HG02885 (cell line): ENCODE measurements around the gene NVL.
A peak's percentile ranks its signal among the peaks of the same experiment; 100 is the strongest.
"Not testable (repeated sequence)": the region's sequence is repeated elsewhere in the genome, so short reads cannot be mapped to it uniquely, and the experiment has no call there.

Source experiments
- ATAC-seq: cut with Tn5 transposase; IDR thresholded peaks from one replicate; pipeline ENCODE4 v1.9.1; 2021; ENCODE audit warnings: mild to moderate bottlenecking; ENCODE audit not compliant: unreplicated experiment, poor library complexity

Gene NVL

GRCh38 chr1:224238212-224238611, 91.8 kb downstream of the NVL start:
- no peak for ATAC-seq

- no peak for ATAC-seq
Measured at GRCh38 chr1:224237119-224237881, 92.7 kb downstream of the NVL start.

GRCh38 chr1:224235813-224236493, 94.0 kb downstream of the NVL start:
- ATAC-seq: no peak

DNA sequence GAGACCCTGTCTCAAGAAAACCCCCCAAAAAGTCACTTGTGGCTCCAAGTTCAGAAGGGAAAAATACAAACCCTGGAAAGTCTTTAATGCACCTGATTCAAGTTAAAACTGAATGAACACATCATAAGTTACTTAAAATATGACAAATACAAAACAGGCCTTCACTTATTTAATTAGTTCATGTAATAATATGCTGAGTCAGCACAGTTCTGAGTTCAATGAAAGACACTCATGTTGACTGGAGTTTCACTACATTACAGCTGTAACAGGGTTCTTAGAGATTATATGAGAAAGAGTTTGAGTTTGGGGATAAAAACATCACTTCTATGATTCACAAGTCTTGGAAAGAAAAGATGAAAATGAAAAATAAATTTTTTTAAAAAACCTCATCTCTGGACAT, 96.0 kb downstream of the NVL start:
- ATAC-seq: no peak

DNA sequence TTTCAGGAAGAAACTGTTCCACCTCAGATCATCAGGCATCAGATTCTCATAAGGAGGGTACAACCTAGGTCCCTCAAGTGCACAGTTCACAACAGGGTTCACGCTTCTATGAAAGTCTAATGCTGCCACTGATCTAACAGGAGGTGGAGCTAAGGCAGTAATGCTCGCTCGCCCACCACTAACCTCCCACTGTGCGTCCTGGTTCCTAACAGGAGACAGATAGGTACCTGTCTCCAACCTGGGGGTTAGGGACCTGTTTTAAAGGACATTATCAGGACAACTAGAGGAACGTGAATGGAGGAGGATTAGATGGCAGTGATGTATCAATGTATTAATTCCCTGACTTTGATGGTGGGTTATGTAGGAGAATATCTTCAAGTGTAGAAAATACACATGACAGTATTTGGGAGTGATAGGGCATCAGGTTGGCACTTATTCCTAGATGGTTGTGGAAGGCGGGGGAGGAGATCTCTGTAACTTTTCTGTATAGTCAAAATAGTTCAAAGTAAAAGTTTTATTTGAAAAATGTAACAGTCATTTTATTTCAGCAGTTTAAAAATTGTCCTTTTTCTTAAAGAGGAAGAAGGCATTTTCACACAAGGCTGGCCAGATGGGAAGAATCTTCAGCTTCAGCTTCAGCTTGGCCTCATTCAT, 103.0 kb downstream of the NVL start:
- ATAC-seq: no peak

- ATAC-seq: no peak
Measured at GRCh38 chr1:224223819-224224714, 105.9 kb downstream of the NVL start.

DNA sequence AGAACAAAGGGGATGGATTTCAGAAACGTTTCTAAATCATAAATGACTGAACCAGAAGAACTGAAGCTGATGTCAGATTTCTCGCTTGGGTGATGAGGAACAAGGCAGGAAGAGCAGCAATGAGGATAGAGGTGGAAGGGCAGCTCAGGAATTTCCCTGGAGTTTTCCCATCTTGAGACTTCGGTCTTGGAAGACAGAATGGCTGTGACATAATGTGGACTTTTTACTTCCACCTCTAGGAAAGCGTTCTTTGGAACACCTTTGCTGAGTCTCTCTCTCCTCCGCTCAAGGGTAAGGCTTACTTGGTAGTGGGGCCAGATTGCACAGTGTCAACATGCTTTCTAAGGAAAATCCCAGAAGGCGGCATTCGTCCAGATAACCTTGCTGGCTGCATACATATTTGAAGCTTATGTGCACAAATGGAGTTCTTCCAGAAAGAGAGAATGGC, 110.3 kb downstream of the NVL start:
- ATAC-seq: no peak

- no peak for ATAC-seq
Measured at GRCh38 chr1:224219011-224219611, 110.9 kb downstream of the NVL start.

DNA sequence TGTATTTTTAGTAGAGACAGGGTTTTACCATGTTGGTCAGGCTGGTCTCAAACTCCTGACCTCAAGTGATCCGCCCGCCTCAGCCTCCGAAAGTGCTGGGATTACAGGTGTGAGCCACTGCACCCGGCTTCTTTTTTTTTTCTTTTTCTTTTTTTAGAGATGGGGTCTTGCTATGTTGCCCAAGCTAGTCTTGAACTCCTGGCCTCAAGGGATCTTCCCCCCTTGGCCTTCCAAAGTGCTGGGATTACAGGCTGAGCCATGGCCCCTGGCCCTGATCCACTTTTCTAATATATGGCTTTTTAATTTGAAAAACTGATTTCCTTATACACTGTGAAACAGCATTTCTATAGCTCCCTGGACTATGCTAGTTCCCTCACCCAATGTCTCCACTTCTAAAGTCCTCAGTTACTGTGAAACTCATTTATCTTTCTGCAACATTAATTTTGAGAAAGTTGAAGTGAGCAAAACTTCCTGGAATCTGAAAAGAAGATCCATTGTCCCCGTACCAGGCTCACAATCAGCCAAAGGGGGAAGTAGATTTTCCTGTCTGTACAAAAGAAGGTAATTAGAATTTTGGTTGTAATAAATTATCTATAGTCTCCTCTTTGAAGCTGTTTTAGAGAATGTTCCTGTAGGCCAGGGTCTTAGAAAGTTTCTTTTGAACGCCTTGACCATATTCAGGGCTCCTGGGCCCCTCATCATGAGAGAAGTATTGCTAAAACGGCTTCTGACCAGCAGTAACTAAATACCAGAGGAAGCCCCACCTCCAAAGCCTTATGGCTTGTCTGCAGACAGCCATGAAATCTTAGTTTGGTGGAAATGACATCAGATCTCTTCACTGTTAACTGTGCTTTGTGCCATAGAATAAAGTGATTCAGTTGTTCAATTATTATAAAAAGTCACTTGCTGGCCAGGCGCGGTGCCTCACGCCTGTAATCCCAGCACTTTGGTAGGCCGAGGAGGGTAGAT, 112.0 kb downstream of the NVL start:
- no peak for ATAC-seq

DNA sequence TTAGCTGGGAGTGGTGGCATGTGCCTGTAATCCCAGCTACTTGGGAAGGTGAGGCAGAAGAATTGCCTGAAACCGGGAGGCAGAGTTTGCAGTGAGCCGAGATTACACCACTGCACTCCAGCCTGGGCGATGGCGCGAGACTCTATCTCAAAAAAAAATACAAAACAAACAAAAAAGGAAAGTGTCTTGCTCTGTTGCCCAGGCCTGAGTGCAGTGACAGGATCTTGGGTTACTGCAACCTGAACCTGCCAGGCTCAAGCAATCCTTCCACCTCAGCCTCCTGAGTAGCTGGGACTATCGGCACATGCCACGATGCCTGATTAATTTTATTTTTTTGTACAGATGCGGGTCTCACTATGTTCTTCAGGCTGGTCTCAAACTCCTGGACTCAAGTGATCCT, 113.6 kb downstream of the NVL start:
- ATAC-seq: no peak

DNA sequence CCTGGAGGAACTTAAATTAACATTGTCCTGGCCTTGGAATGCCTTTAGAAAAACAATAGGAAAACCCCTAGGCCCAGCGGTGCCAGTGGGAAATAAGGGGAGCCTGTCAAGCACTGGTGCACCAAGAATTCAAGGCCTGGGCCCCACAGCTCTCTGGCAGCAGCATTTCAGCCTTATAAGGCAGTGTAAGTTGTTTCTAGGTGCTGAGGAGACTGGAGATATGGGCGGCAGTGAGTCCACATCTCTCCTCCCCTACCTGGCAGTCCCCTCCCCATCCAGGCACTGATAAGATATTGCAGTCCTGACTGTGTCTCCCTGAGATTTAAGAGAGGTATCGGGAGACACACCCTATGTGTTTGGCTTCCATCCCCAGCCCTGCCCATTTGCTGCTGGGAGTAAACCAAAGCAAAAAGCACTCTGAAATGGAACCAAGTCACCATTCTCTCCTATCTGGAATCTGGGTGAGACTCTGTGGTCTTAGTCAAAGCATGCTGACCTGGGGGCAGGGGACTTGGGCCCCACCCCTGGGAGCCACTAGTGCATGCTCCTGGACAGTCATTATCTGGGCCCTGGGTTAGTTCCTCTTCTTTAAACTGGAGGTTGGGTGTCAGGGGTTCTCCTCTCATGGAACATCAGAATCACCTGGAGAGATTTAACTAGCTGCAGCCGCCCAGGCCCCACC, 116.4 kb downstream of the NVL start:
- no peak for ATAC-seq

DNA sequence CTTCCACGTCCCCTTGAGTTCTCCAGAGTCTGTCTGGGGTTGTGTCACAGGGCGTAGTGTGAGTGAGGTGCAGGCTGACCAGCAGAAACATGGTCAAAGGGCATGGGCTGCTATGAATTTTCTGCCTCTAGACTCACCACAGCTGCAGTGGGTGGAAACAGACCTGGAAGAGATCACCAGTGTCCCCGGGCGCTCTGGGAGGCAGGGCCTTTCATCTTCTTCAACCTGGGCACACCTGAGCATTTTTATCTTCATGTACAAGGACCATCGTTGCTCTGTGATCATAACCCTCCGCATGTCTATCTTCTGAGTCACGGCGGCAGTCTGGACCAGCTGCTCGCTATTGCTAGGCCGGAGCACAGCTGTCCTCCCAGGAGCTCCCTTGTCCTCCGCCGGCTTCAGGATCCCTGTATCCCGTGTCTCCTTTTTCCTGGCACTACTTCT, 117.3 kb downstream of the NVL start:
- no peak for ATAC-seq

- no peak for ATAC-seq
Measured at GRCh38 chr1:224211206-224211962, 118.6 kb downstream of the NVL start.

DNA sequence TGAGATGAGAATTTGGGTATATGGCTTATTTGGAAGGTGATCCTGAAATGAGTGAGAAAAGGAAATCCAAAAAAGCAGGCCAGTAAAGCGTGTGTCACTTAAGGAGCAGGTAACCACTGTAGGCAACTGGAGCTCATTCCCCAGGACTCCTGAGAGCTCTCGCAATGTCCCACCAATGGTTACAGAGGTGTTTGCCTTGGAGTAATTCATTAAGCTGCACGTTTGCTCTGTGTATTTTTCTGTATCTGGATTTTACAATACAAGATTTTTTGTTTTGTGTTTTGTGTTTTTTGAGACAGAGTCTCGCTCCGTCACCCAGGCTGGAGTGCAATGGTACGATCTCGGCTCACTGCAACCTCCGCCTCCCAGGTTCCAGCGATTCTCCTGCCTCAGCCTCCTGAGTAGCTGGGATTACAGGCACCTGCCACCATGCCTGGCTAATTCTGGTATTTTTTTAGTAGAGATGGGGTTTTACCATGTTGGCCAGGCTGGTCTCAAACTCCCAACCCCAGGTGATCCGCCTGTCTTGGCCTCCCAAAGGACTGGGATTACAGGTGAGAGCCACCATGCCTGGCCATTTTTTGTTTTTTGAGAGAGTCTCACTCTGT, 123.9 kb downstream of the NVL start:
- not testable (repeated sequence) for ATAC-seq

DNA sequence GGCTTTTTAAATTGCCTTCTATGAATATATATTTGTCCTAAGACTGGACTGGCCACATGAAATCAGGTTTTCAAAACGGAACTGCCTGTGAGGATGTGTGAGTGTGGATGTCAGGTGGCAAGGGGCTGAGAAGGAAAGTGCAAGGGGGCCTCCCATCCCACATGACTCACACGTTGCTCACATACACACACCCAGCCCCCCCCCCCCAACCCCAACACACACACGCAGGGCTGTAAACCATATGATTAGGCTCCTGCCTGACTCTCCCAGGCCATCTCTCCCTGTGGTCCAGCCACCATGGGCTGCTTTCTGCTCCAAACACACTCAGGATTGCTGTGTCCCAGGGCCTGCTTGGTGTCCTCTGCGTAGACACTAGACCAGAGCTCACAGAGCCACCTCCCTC, 124.5 kb downstream of the NVL start:
- peak; percentile 39 for ATAC-seq

DNA sequence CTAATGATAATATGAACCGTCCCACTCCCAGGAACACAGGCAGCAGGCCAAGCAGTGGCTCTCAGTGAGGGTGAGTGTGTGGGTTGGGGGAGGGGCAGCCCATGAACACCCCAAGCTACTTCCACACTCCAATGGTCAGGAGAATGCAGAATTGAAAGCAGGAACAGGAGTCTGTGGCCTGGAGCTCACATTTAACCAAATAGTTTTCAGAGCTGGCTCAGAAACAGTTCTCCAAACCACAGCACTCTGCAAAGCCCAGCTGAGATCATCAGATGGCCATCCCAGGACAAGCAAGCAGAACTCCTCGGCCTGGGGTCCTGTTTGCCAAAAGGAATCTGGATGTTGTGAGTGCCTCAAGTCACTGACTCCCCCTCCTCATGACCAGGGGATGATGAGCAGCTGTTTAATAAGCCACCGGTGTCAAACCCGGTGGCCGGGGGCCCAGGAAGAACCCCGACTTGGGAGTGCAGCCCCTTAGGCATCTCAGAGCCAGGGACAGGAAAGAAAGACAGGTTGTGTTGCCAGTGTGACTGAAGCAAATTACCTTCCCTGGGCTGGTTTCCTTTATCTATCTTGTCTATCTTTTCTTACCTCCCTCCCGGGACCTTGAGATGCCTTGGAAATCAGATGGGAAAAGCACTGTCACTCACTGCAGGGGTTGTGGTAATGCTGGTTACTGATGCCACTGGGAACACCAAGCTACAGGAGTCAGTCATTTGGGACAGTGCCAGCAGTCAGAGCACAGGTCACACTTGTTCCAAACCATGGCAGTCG, 126.5 kb downstream of the NVL start:
- peak; percentile 67 for ATAC-seq
